ENCODE results near the gene UPK1A. TPM values are rescaled to one million over a fixed set of nuclear protein-coding genes. Genes with fewer than 3 reads are reported as not detected.

UPK1A gene
- total and polyA plus RNA-seq, 2 donors (not counting 1 experiment from before 2014, with no cell fraction given) = 0.16 TPM; not detected in 1

GRCh38 chr19:35643255-35644205 is 22.8 kb upstream of the UPK1A start:
- Mint-ChIP-seq H3K27me3 (no peaks in the 10 kb centered on the region), H3K27ac (peak overlapping the region; percentile 91), H3K9me3 (ENCODE audit: insufficient read depth) (no peaks in the 10 kb centered on the region), H3K4me1 (peaks cover 39% of the 10 kb centered on the region), H3K4me3 (peak overlapping the region; percentile 94)
- ChIA-PET POLR2A (interaction anchor here (0.5 to 1.6 kb wide), 11 partner anchors 9 to 502 kb away, joined by 3 to 12 read pairs (median 4); partner anchors contain the start of genes HAUS5, IGFLR1 and U2AF1L4), CTCF (interaction anchor here (0.7 to 1.3 kb wide), 4 partner anchors 51 to 133 kb away, joined by 3 read pairs; no protein-coding TSS in a partner anchor)
- Histone ChIP-seq H3K79me2 (ENCODE audit: control insufficient read depth, insufficient read depth, low read length) (peaks cover 11% of the 10 kb centered on the region), H3K9ac (ENCODE audit: low read length) (peak overlapping the region; percentile 85), H2AFZ (ENCODE audit: insufficient read depth, low read depth, low read length, poor library complexity, severe bottlenecking) (peak overlapping the region; percentile 97), H3K4me2 (replicated peaks; ENCODE audit: low read depth, low read length, poor library complexity, severe bottlenecking) (peak overlapping the region; percentile 100), H3K4me1 (ENCODE audit: control insufficient read depth in 2 of 2, insufficient read depth in 2 of 2, low read length in 2 of 2) (peaks cover 17 to 46% of the 10 kb centered on the region in 2 donors), H3K36me3 (replicated peaks in 1 of 2; ENCODE audit: control extremely low read depth in 1 of 2, control insufficient read depth in 1 of 2, extremely low read depth in 1 of 2, insufficient read depth in 2 of 2, low read length in 1 of 2) (no peaks in the 10 kb centered on the region), H3K27ac (ENCODE audit: low read length in 2 of 2) (peak overlapping the region; percentile 55 to 75), H3K27me3 (replicated peaks in 1 of 4; ENCODE audit: control extremely low read depth in 1 of 4, control insufficient read depth in 3 of 4, insufficient read depth in 4 of 4, low read length in 3 of 4) (no peaks in the 10 kb centered on the region), H3K9me3 (ENCODE audit: control extremely low read depth in 1 of 3, control insufficient read depth in 2 of 3, insufficient read depth in 1 of 3, low read length in 2 of 3) (peaks cover 0 to 5% (median 0%) of the 10 kb centered on the region in 3 donors), H3K4me3 (ENCODE audit: control extremely low read depth in 1 of 5, extremely low read depth in 1 of 5, insufficient read depth in 1 of 5, low read depth in 2 of 5, low read length in 4 of 5) (peak overlapping the region; percentile 53 to 91 (median 79)), H4K20me1 (ENCODE audit: control insufficient read depth, insufficient read depth, low read length, poor library complexity, severe bottlenecking) (no peaks in the 10 kb centered on the region)
- intact Hi-C loops (cut with micrococcal nuclease) = loop anchor here (1.0 to 10.0 kb wide), 7 partner anchors 15 to 1951 kb away; partner anchors contain the start of genes ARHGAP33, HAUS5, OVOL3 and POLR2I
- ATAC-seq (ENCODE audit: low read depth) (peak; percentile 46), DNase-seq (peak; percentile 93)
- WGBS (ENCODE audit: insufficient coverage) = under 1% methylated on average over 69 of the region's 69 CpGs
- TF ChIP-seq CTCF (IDR thresholded peaks at IDR 0.05) (no peak), EZH2 (IDR thresholded peaks at IDR 0.05; ENCODE audit: borderline replicate concordance, insufficient read depth, low read depth, low read length, poor library complexity, severe bottlenecking) (no peak)

Data from B cell (primary cell).